ENCODE measurements around the gene GIGYF2.

GIGYF2 gene

GRCh38 chr2:232888839-232889529 lies 191.9 kb downstream of the GIGYF2 start:
- DNase-seq (ENCODE audit: low read depth, low spot score), result no peak
- no peaks in the 10 kb centered on the region for H3K27me3 ChIP-seq (ENCODE audit: control insufficient read depth, insufficient read depth, low read length)
- no peak overlapping the region for H3K27ac ChIP-seq (ENCODE audit: low read length)
- WGBS (ENCODE audit: insufficient coverage, insufficient read length), result no CpG with 5 or more reads among the region's 14 CpGs
- H3K4me3 ChIP-seq (ENCODE audit: low read length), result no peak overlapping the region
- H3K36me3 ChIP-seq (ENCODE audit: control insufficient read depth, insufficient read depth, low read length), result no peaks in the 10 kb centered on the region
- H3K4me1 ChIP-seq (ENCODE audit: control insufficient read depth, insufficient read depth, low read length), result 0 out of 2 replicates have a peak, but pooled peaks cover 2% of the 10 kb centered on the region
- no peaks in the 10 kb centered on the region for H3K9me3 ChIP-seq (ENCODE audit: control insufficient read depth, insufficient read depth, low read length)

- H3K4me1 ChIP-seq (ENCODE audit: control insufficient read depth, insufficient read depth, low read length), result 0 out of 2 replicates have a peak, but pooled peaks cover 2% of the 10 kb centered on the region
- no CpG with 5 or more reads among the region's 5 CpGs for WGBS (ENCODE audit: insufficient coverage, insufficient read length)
- H3K27ac ChIP-seq (ENCODE audit: low read length), result no peak overlapping the region
- no peaks in the 10 kb centered on the region for H3K9me3 ChIP-seq (ENCODE audit: control insufficient read depth, insufficient read depth, low read length)
- H3K4me3 ChIP-seq (ENCODE audit: low read length), result no peak overlapping the region
- no peak for DNase-seq (ENCODE audit: low read depth, low spot score)
- H3K27me3 ChIP-seq (ENCODE audit: control insufficient read depth, insufficient read depth, low read length), result no peaks in the 10 kb centered on the region
- H3K36me3 ChIP-seq (ENCODE audit: control insufficient read depth, insufficient read depth, low read length), result no peaks in the 10 kb centered on the region
These were observed 192.8 kb downstream of the GIGYF2 start for GRCh38 chr2:232889876-232890401.

GRCh38 chr2:232890536-232890895 lies 193.4 kb downstream of the GIGYF2 start:
- no peak overlapping the region for H3K4me3 ChIP-seq (ENCODE audit: low read length)
- no CpG with 5 or more reads among the region's 11 CpGs for WGBS (ENCODE audit: insufficient coverage, insufficient read length)
- no peak for DNase-seq (ENCODE audit: low read depth, low spot score)

GRCh38 chr2:232890896-232891601 lies 193.9 kb downstream of the GIGYF2 start:
- DNase-seq (ENCODE audit: low read depth, low spot score), result no peak
- H3K27ac ChIP-seq (ENCODE audit: low read length), result no peak overlapping the region
- no peak overlapping the region; the same call in 1 of the 2 replicates for H3K4me3 ChIP-seq (ENCODE audit: low read length)

More at GRCh38 chr2:232890536-232890895, 193.4 kb downstream of the GIGYF2 start:
- Histone ChIP-seq H3K27ac (ENCODE audit: low read length) (no peak overlapping the region), H3K4me1 (ENCODE audit: control insufficient read depth, insufficient read depth, low read length) (0 out of 2 replicates have a peak, but pooled peaks cover 2% of the 10 kb centered on the region), H3K9me3 (ENCODE audit: control insufficient read depth, insufficient read depth, low read length) (no peaks in the 10 kb centered on the region), H3K36me3 (ENCODE audit: control insufficient read depth, insufficient read depth, low read length) (no peaks in the 10 kb centered on the region), H3K27me3 (ENCODE audit: control insufficient read depth, insufficient read depth, low read length) (no peaks in the 10 kb centered on the region)

GRCh38 chr2:232891621-232892071 lies 194.5 kb downstream of the GIGYF2 start:
- Histone ChIP-seq H3K27me3 (ENCODE audit: control insufficient read depth, insufficient read depth, low read length) (no peaks in the 10 kb centered on the region), H3K27ac (ENCODE audit: low read length) (no peak overlapping the region), H3K4me1 (ENCODE audit: control insufficient read depth, insufficient read depth, low read length) (0 out of 2 replicates have a peak, but pooled peaks cover 2% of the 10 kb centered on the region), H3K36me3 (ENCODE audit: control insufficient read depth, insufficient read depth, low read length) (no peaks in the 10 kb centered on the region), H3K4me3 (ENCODE audit: low read length) (no peak overlapping the region), H3K9me3 (ENCODE audit: control insufficient read depth, insufficient read depth, low read length) (no peaks in the 10 kb centered on the region)
- WGBS (ENCODE audit: insufficient coverage, insufficient read length), result no CpG with 5 or more reads among the region's 11 CpGs
- DNase-seq (ENCODE audit: low read depth, low spot score), result no peak

More at GRCh38 chr2:232890896-232891601, 193.9 kb downstream of the GIGYF2 start:
- no peaks in the 10 kb centered on the region for H3K36me3 ChIP-seq (ENCODE audit: control insufficient read depth, insufficient read depth, low read length)
- no peaks in the 10 kb centered on the region for H3K9me3 ChIP-seq (ENCODE audit: control insufficient read depth, insufficient read depth, low read length)
- H3K4me1 ChIP-seq (ENCODE audit: control insufficient read depth, insufficient read depth, low read length), result 0 out of 2 replicates have a peak, but pooled peaks cover 2% of the 10 kb centered on the region
- no CpG with 5 or more reads among the region's 23 CpGs for WGBS (ENCODE audit: insufficient coverage, insufficient read length)
- no peaks in the 10 kb centered on the region for H3K27me3 ChIP-seq (ENCODE audit: control insufficient read depth, insufficient read depth, low read length)

- DNase-seq (ENCODE audit: low read depth, low spot score), result no peak
- Histone ChIP-seq H3K9me3 (ENCODE audit: control insufficient read depth, insufficient read depth, low read length) (no peaks in the 10 kb centered on the region), H3K27ac (ENCODE audit: low read length) (no peak overlapping the region), H3K27me3 (ENCODE audit: control insufficient read depth, insufficient read depth, low read length) (no peaks in the 10 kb centered on the region), H3K4me3 (ENCODE audit: low read length) (no peak overlapping the region), H3K36me3 (ENCODE audit: control insufficient read depth, insufficient read depth, low read length) (no peaks in the 10 kb centered on the region), H3K4me1 (ENCODE audit: control insufficient read depth, insufficient read depth, low read length) (0 out of 2 replicates have a peak, but pooled peaks cover 2% of the 10 kb centered on the region)
- no CpG with 5 or more reads among the region's 13 CpGs for WGBS (ENCODE audit: insufficient coverage, insufficient read length)
These were observed 195.1 kb downstream of the GIGYF2 start for GRCh38 chr2:232892221-232892620.

- WGBS (ENCODE audit: insufficient coverage, insufficient read length), result no CpG with 5 or more reads among the region's 20 CpGs
- Histone ChIP-seq H3K9me3 (ENCODE audit: control insufficient read depth, insufficient read depth, low read length) (no peaks in the 10 kb centered on the region), H3K4me3 (ENCODE audit: low read length) (no peak overlapping the region), H3K27ac (ENCODE audit: low read length) (no peak overlapping the region), H3K36me3 (ENCODE audit: control insufficient read depth, insufficient read depth, low read length) (no peaks in the 10 kb centered on the region), H3K27me3 (ENCODE audit: control insufficient read depth, insufficient read depth, low read length) (no peaks in the 10 kb centered on the region), H3K4me1 (ENCODE audit: control insufficient read depth, insufficient read depth, low read length) (0 out of 2 replicates have a peak, but pooled peaks cover 2% of the 10 kb centered on the region)
- DNase-seq (ENCODE audit: low read depth, low spot score), result no peak
These were observed 195.7 kb downstream of the GIGYF2 start for GRCh38 chr2:232892843-232893242.

GRCh38 chr2:232893834-232894233 lies 196.7 kb downstream of the GIGYF2 start:
- no peak overlapping the region for H3K4me3 ChIP-seq (ENCODE audit: low read length)
- no peaks in the 10 kb centered on the region for H3K9me3 ChIP-seq (ENCODE audit: control insufficient read depth, insufficient read depth, low read length)
- no peak for DNase-seq (ENCODE audit: low read depth, low spot score)
- H3K36me3 ChIP-seq (ENCODE audit: control insufficient read depth, insufficient read depth, low read length), result no peaks in the 10 kb centered on the region
- H3K27me3 ChIP-seq (ENCODE audit: control insufficient read depth, insufficient read depth, low read length), result no peaks in the 10 kb centered on the region
- no peak overlapping the region for H3K27ac ChIP-seq (ENCODE audit: low read length)
- no CpG with 5 or more reads among the region's 8 CpGs for WGBS (ENCODE audit: insufficient coverage, insufficient read length)
- 0 out of 2 replicates have a peak, but pooled peaks cover 2% of the 10 kb centered on the region for H3K4me1 ChIP-seq (ENCODE audit: control insufficient read depth, insufficient read depth, low read length)

- H3K27me3 ChIP-seq (ENCODE audit: control insufficient read depth, insufficient read depth, low read length), result no peaks in the 10 kb centered on the region; the same call in 1 of the 2 replicates
- no peaks in the 10 kb centered on the region for H3K36me3 ChIP-seq (ENCODE audit: control insufficient read depth, insufficient read depth, low read length)
- 0 out of 2 replicates have a peak, but pooled peaks cover 2% of the 10 kb centered on the region for H3K4me1 ChIP-seq (ENCODE audit: control insufficient read depth, insufficient read depth, low read length)
- DNase-seq (ENCODE audit: low read depth, low spot score), result no peak
- no CpG with 5 or more reads among the region's 9 CpGs for WGBS (ENCODE audit: insufficient coverage, insufficient read length)
- no peak overlapping the region for H3K4me3 ChIP-seq (ENCODE audit: low read length)
- H3K27ac ChIP-seq (ENCODE audit: low read length), result no peak overlapping the region
- H3K9me3 ChIP-seq (ENCODE audit: control insufficient read depth, insufficient read depth, low read length), result no peaks in the 10 kb centered on the region
These were observed 197.1 kb downstream of the GIGYF2 start for GRCh38 chr2:232894251-232894650.

- DNase-seq (ENCODE audit: low read depth, low spot score), result no peak
- Histone ChIP-seq H3K27me3 (ENCODE audit: control insufficient read depth, insufficient read depth, low read length) (no peaks in the 10 kb centered on the region; the same call in 1 of the 2 replicates), H3K4me3 (ENCODE audit: low read length) (no peak overlapping the region), H3K27ac (ENCODE audit: low read length) (no peak overlapping the region), H3K9me3 (ENCODE audit: control insufficient read depth, insufficient read depth, low read length) (no peaks in the 10 kb centered on the region), H3K4me1 (ENCODE audit: control insufficient read depth, insufficient read depth, low read length) (0 out of 2 replicates have a peak, but pooled peaks cover 2% of the 10 kb centered on the region), H3K36me3 (ENCODE audit: control insufficient read depth, insufficient read depth, low read length) (no peaks in the 10 kb centered on the region)
- WGBS (ENCODE audit: insufficient coverage, insufficient read length), result no CpG with 5 or more reads among the region's 19 CpGs
These were observed 197.6 kb downstream of the GIGYF2 start for GRCh38 chr2:232894746-232895145.

Data from iPS DF 6.9 (cell line).